ENCODE data around the gene MYH11. TPM values are rescaled to one million over a fixed set of nuclear protein-coding genes. Genes with fewer than 3 reads are reported as not detected.

The MYH11 gene
- total and polyA plus RNA-seq, 2 of the 13 experiments (the other 11 are each of a cell fraction or from before 2014, with no cell fraction given) = not detected

GRCh38 chr16:15834502-15834901 lies 22.3 kb downstream of the MYH11 start:
- no peak for TF ChIP-seq NR2C2 (CRISPR knock-in tag; IDR thresholded peaks at IDR 0.05; ENCODE audit: borderline replicate concordance)
- TF ChIP-seq CHCHD3 (CRISPR knock-in tag; IDR thresholded peaks at IDR 0.05) = no peak
- no peak for TF ChIP-seq PAWR (CRISPR knock-in tag; IDR thresholded peaks at IDR 0.05; ENCODE audit: borderline replicate concordance)
- no peak for TF ChIP-seq ZNF670 (CRISPR knock-in tag; IDR thresholded peaks at IDR 0.05; ENCODE audit: borderline replicate concordance)
- TF ChIP-seq ONECUT2 (CRISPR knock-in tag; IDR thresholded peaks at IDR 0.05) = no peak
- TF ChIP-seq ZNF839 (CRISPR knock-in tag; IDR thresholded peaks at IDR 0.05; ENCODE audit: borderline replicate concordance) = no peak
- TF ChIP-seq FLYWCH1 (CRISPR knock-in tag; IDR thresholded peaks at IDR 0.05) = no peak
- no peak for TF ChIP-seq ZNF773 (CRISPR knock-in tag; IDR thresholded peaks at IDR 0.05; ENCODE audit: borderline replicate concordance)
- TF ChIP-seq ZBTB25 (CRISPR knock-in tag; IDR thresholded peaks at IDR 0.05) = no peak
- no peak for TF ChIP-seq ZNF720 (CRISPR knock-in tag; IDR thresholded peaks at IDR 0.05)
- TF ChIP-seq MYNN (CRISPR knock-in tag; IDR thresholded peaks at IDR 0.05; ENCODE audit: low read depth) = no peak
- TF ChIP-seq SMC3 (IDR thresholded peaks at IDR 0.05; ENCODE audit: low read length) = no peak
- no peak for TF ChIP-seq NFRKB (IDR thresholded peaks at IDR 0.05)
- WGBS (ENCODE audit: low lambda C conversion rate) = 50% methylated on average over 4 of the region's 4 CpGs
- Histone ChIP-seq H3K9me3 (ENCODE audit: low read length) (no peaks in the 10 kb centered on the region), H3K4me2 (ENCODE audit: low read depth, low read length) (no peak overlapping the region), H4K20me1 (ENCODE audit: insufficient read depth, low read length) (no peaks in the 10 kb centered on the region), H3K9ac (ENCODE audit: insufficient read depth, low read depth, low read length) (no peak overlapping the region), H3K79me2 (ENCODE audit: insufficient read depth, low read length) (no peaks in the 10 kb centered on the region), H3K27me3 (ENCODE audit: control insufficient read depth in 1 of 2, insufficient read depth in 2 of 2, low read length in 2 of 2) (peaks cover 5 to 27% of the 10 kb centered on the region in 2 experiments; a peak in 3 of 5 replicates), H3K4me3 (replicated peaks in 1 of 3; ENCODE audit: insufficient read depth in 1 of 3, low read depth in 2 of 3, low read length in 3 of 3) (no peak overlapping the region), H2AFZ (ENCODE audit: low read length) (no peak overlapping the region), H3K36me3 (replicated peaks in 1 of 2; ENCODE audit: control insufficient read depth in 1 of 2, insufficient read depth in 2 of 2, low read length in 2 of 2) (no peaks in the 10 kb centered on the region), H3K27ac (ENCODE audit: extremely low read length, insufficient read depth, low read length) (no peak overlapping the region), H3K4me1 (ENCODE audit: insufficient read depth, low read length) (no peaks in the 10 kb centered on the region)
- no TSS peak for BruUV-seq (replicated peaks)
- no peak for DNase-seq (ENCODE audit: low spot score)
- no peak for ATAC-seq
- ChIA-PET POLR2A (no interaction called here), CTCF (ENCODE audit: low intra/inter-chr PET ratio, low total read pairs) (no interaction called here)
- in situ Hi-C loops (cut with HindIII; ENCODE audit: extremely low pct_ligation_motif_present, low pct_unique_long_range_greater_than_20kb) = no loop called here
- intact Hi-C loops (cut with micrococcal nuclease; ENCODE audit: unreplicated experiment) = no loop called here
- no peak for FAIRE-seq

All from HepG2 (cell line).